Lower lobe of right lung (tissue), 2 donors: ENCODE measurements around the gene LRIG3. TPM values are rescaled to one million over a fixed set of nuclear protein-coding genes. Genes with fewer than 3 reads are reported as not detected.

Source experiments
- ATAC-seq, 2 donors: fragments of 200-7000 bp; cut with Tn5 transposase; one replicate each; pipeline ENCODE4 v1.9.1; 2020 to 2022; ENCODE audit warnings: mild to moderate bottlenecking in 2 of 2, moderate library complexity in 2 of 2
- DNase-seq: peaks from one replicate; pipeline ENCODE4 v3.0.0-alpha.2; 2020
- H3K27ac ChIP-seq: fragments of 200-600 bp; one replicate; pipeline ENCODE4 v1.8.0; 2022
- H3K27me3 ChIP-seq: fragments of 200-600 bp; one replicate; pipeline ENCODE4 v1.8.0; 2022; ENCODE audit warnings: low read depth
- H3K36me3 ChIP-seq: fragments of 200-600 bp; one replicate; pipeline ENCODE4 v1.8.0; 2022; ENCODE audit warnings: mild to moderate bottlenecking
- H3K4me1 ChIP-seq: fragments of 200-600 bp; one replicate; pipeline ENCODE4 v1.8.0; 2022
- H3K4me3 ChIP-seq: fragments of 200-600 bp; one replicate; pipeline ENCODE4 v1.8.0; 2022; ENCODE audit warnings: mild to moderate bottlenecking
- H3K9me3 ChIP-seq: fragments of 200-600 bp; one replicate; pipeline ENCODE4 v1.8.0; 2022
- CTCF ChIP-seq: fragments of 200-600 bp; IDR thresholded peaks from one replicate; pipeline ENCODE4 v1.8.0; 2022; ENCODE audit warnings: antibody characterized with exemption, mild to moderate bottlenecking
- intact Hi-C: fragments of 100-400 bp; cut with DNase I; formaldehyde crosslinking; loops from one replicate; pipeline ENCODE4 v1.11.0; 2022
- total RNA-seq: library from RNA; stranded (reverse); fragmentation: NEBNext Ultra II Directional; extraction: Animal tissue kit (Norgen Biotek cat#: 25700); gene quantifications from one replicate; pipeline ENCODE4 v1.2.1, GENCODE V29; 2021
- donor health status: DM: no; HTN: yes; CAD: no; lungs with severe emphysema.

The LRIG3 gene
- total RNA-seq, 1 donor from 2014 or later: 30.5 TPM

DNA sequence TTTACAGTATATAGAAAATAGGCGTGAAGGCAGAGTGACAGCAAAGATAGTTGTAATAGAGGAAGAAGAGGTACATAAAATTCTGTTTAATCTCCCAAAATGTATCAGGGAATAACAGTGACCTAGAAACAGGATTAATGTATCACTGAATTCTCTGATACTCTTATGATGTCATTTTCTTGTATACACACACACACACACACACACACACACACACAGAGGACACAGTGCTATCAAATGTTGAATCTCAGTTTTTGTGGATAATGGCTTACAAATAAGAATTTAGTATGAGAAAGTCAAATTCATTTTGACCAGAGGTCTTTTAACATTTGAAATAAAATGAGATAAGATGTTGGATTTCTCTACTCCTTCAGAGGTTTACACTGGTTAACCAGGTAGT is 4.3 kb upstream of the LRIG3 start:
- no peak for ATAC-seq
- H3K27me3 ChIP-seq: peaks cover 3% of the 10 kb centered on the region
- intact Hi-C loops: no loop called here
- DNase-seq: no peak
- no peak overlapping the region for H3K4me3 ChIP-seq
- no peaks in the 10 kb centered on the region for H3K9me3 ChIP-seq
- H3K27ac ChIP-seq: no peak overlapping the region
- no peaks in the 10 kb centered on the region for H3K36me3 ChIP-seq
- no peak for TF ChIP-seq CTCF
- no peaks in the 10 kb centered on the region for H3K4me1 ChIP-seq

GRCh38 chr12:58923781-58924180 is 3.5 kb upstream of the LRIG3 start:
- intact Hi-C loops: no loop called here
- TF ChIP-seq CTCF: no peak
- DNase-seq (no peak), ATAC-seq (no peak)
- peaks cover 3% of the 10 kb centered on the region for H3K27me3 ChIP-seq
- H3K9me3 ChIP-seq: no peaks in the 10 kb centered on the region
- no peaks in the 10 kb centered on the region for H3K36me3 ChIP-seq
- no peak overlapping the region for H3K27ac ChIP-seq
- no peak overlapping the region for H3K4me3 ChIP-seq
- H3K4me1 ChIP-seq: no peaks in the 10 kb centered on the region

DNA sequence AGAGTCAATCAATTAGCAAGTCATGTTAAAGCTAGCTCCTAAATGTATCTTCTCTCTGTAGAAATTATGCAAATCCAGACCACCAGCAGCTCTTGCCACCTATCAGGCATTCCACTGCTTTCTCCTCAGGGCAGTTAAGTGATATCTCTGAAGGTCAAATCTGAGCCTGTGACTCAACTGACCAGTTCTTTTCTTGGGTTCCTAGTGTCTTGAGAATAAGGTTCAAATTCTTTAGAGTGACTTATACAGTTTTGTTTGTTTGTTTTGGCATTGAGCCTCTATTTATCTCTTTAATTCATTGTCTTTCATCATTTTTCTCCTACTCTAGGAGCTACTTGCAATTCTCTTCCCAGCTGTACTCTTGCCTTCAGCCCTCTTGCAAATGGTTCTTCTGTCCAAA is 2.5 kb upstream of the LRIG3 start:
- no peaks in the 10 kb centered on the region for H3K4me1 ChIP-seq
- no peaks in the 10 kb centered on the region for H3K9me3 ChIP-seq
- ATAC-seq: no peak
- H3K27ac ChIP-seq: no peak overlapping the region
- no peaks in the 10 kb centered on the region for H3K36me3 ChIP-seq
- TF ChIP-seq CTCF: no peak
- H3K27me3 ChIP-seq: peaks cover 2% of the 10 kb centered on the region
- intact Hi-C loops: no loop called here
- no peak overlapping the region for H3K4me3 ChIP-seq
- DNase-seq: no peak

DNA sequence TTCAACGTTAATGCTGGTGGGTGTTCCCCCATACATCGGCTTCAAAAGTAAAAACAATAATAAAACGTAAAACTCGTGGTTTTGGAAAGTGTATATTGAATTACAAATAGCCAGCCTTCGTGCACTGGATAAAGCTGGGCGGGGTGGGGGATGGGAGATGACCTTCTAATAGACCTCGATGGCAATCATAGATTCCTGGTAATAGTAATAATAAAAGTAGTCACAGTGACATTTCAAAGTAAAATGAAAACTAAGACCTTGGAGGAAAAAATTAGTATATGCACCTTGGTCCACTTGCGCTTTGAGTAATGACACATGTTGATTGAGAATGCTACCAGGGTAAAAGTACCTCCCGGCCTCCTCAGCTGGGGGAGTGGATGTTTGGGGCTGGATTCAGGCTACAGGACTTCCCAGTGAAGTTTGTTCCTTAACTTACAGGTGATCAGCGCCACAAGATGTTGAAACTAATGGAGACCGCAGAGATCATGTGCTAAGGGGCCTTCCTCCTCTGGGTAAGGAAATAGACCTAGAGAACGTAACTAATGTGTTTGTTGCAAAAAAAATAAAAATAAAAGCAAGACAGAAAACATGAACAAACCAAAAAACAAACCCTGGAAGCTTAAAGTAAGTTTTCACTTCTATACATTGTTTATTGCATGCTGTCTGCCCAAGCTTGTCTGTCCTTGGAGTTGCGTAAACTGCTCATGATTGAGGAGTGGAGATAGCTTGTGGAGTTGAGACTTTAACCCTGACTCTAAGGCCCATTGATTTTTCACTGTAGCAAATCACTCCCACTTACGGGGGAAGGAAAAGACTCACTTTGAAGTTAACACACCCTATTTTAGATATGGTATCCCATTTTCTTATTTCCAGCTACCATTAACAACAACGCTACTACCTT is 907 bp upstream of the LRIG3 start:
- no peak for TF ChIP-seq CTCF
- H3K27ac ChIP-seq: peak overlapping the region; percentile 93
- H3K9me3 ChIP-seq: no peaks in the 10 kb centered on the region
- no peaks in the 10 kb centered on the region for H3K36me3 ChIP-seq
- intact Hi-C loops: no loop called here
- ATAC-seq: no peak
- peak overlapping the region; percentile 69 for H3K4me3 ChIP-seq
- no peaks in the 10 kb centered on the region for H3K4me1 ChIP-seq
- no peak for DNase-seq
- no peaks in the 10 kb centered on the region for H3K27me3 ChIP-seq

- Histone ChIP-seq H3K27ac (peak overlapping the region; percentile 93), H3K9me3 (no peaks in the 10 kb centered on the region), H3K36me3 (no peaks in the 10 kb centered on the region), H3K4me3 (peak overlapping the region; percentile 69), H3K27me3 (no peaks in the 10 kb centered on the region), H3K4me1 (peaks cover 10% of the 10 kb centered on the region)
- no peak for TF ChIP-seq CTCF
- peak; percentile 43 to 57 for ATAC-seq
- intact Hi-C loops: no loop called here
- peak; percentile 69 for DNase-seq
These were observed 838 bp downstream of the LRIG3 start for GRCh38 chr12:58919231-58920101.
